MM.1S (cell line): ENCODE results near the gene LRIF1.

ENCODE experiments used
- DNase-seq: peaks from one replicate; pipeline ENCODE4 v3.0.0-alpha.2; 2015
- H2AFZ ChIP-seq: fragments of 300-600 bp; sonication (generic); 2 replicates; pipeline ENCODE4 v1.6.0; 2016; ENCODE audit warnings: antibody characterized with exemption, low read length
- H3F3A ChIP-seq: fragments of 300-600 bp; sonication (generic); 2 replicates; pipeline ENCODE4 v1.6.1; 2016; ENCODE audit warnings: mild to moderate bottlenecking, antibody characterized with exemption, low read length, moderate library complexity, mixed read lengths; ENCODE audit not compliant: insufficient read depth
- H3K27ac ChIP-seq: fragments of 300-600 bp; sonication (generic); 2 replicates; pipeline ENCODE4 v1.5.1; 2016; ENCODE audit warnings: mild to moderate bottlenecking, low read length
- H3K27me3 ChIP-seq: fragments of 300-600 bp; sonication (generic); replicated peaks from 2 replicates; pipeline ENCODE4 v1.6.0; 2016; ENCODE audit warnings: low read length; ENCODE audit not compliant: insufficient read depth
- H3K36me3 ChIP-seq: fragments of 300-600 bp; sonication (generic); replicated peaks from 2 replicates; pipeline ENCODE4 v1.6.1; 2016; ENCODE audit warnings: mild to moderate bottlenecking, low read length, mixed read lengths; ENCODE audit not compliant: insufficient read depth
- H3K4me1 ChIP-seq: fragments of 300-600 bp; sonication (generic); 2 replicates; pipeline ENCODE4 v1.6.1; 2016; ENCODE audit warnings: low read length, mixed read lengths
- H3K4me2 ChIP-seq: fragments of 300-600 bp; sonication (generic); 2 replicates; pipeline ENCODE4 v1.6.0; 2016; ENCODE audit warnings: low read depth, low read length
- H3K4me3 ChIP-seq: fragments of 300-600 bp; sonication (generic); 2 replicates; pipeline ENCODE4 v1.5.1; 2016; ENCODE audit warnings: low read length, mixed read lengths
- H3K79me2 ChIP-seq: fragments of 300-600 bp; sonication (generic); 2 replicates; pipeline ENCODE4 v1.6.1; 2016; ENCODE audit warnings: mixed run types, low read length, mixed read lengths
- H3K9ac ChIP-seq: fragments of 300-600 bp; sonication (generic); 2 replicates; pipeline ENCODE4 v1.6.1; 2016; ENCODE audit warnings: low read length, mixed read lengths
- H3K9me2 ChIP-seq: fragments of 300-600 bp; sonication (generic); replicated peaks from 2 replicates; pipeline ENCODE4 v1.6.1; 2016; ENCODE audit warnings: mild to moderate bottlenecking, low read length, mixed read lengths; ENCODE audit not compliant: insufficient read depth
- H3K9me3 ChIP-seq: fragments of 300-600 bp; sonication (generic); replicated peaks from 2 replicates; pipeline ENCODE4 v1.6.1; 2016; ENCODE audit warnings: mild to moderate bottlenecking, low read length, mixed read lengths; ENCODE audit not compliant: insufficient read depth
- H4K20me1 ChIP-seq: fragments of 300-600 bp; sonication (generic); 2 replicates; pipeline ENCODE4 v1.6.1; 2016; ENCODE audit warnings: mild to moderate bottlenecking, low read length, moderate library complexity, mixed read lengths; ENCODE audit not compliant: insufficient read depth
- CTCF ChIP-seq: fragments of 300-600 bp; sonication (generic); IDR thresholded peaks from 2 replicates; pipeline ENCODE4 v1.5.1; 2016; ENCODE audit warnings: antibody characterized with exemption, low read length, mixed read lengths
- EZH2 ChIP-seq: fragments of 300-600 bp; sonication (generic); optimal IDR thresholded peaks from 2 replicates; pipeline ENCODE3; 2017; ENCODE audit warnings: low read depth, mild to moderate bottlenecking, antibody characterized with exemption, low read length, mixed read lengths
- EZH2phosphoT487 ChIP-seq: fragments of 300-600 bp; sonication (generic); IDR thresholded peaks from 2 replicates; pipeline ENCODE4 v1.6.1; 2018; ENCODE audit warnings: antibody characterized with exemption, low read length

Gene LRIF1

GRCh38 chr1:110982320-110982719, 18.6 kb upstream of the LRIF1 start:
- H2AFZ ChIP-seq: no peak overlapping the region
- no peak overlapping the region for H3K27ac ChIP-seq
- no peaks in the 10 kb centered on the region for H3K27me3 ChIP-seq
- H4K20me1 ChIP-seq: no peaks in the 10 kb centered on the region
- H3F3A ChIP-seq: no peaks in the 10 kb centered on the region
- no peak overlapping the region for H3K4me3 ChIP-seq
- H3K9ac ChIP-seq: no peak overlapping the region
- no peaks in the 10 kb centered on the region for H3K4me1 ChIP-seq
- H3K79me2 ChIP-seq: no peaks in the 10 kb centered on the region
- no peaks in the 10 kb centered on the region for H3K9me3 ChIP-seq
- no peak overlapping the region for H3K4me2 ChIP-seq
- TF ChIP-seq EZH2phosphoT487 (no peak), EZH2 (no peak), CTCF (no peak)
- no peaks in the 10 kb centered on the region for H3K9me2 ChIP-seq
- H3K36me3 ChIP-seq: no peaks in the 10 kb centered on the region
- no peak for DNase-seq

- Histone ChIP-seq H4K20me1 (no peaks in the 10 kb centered on the region), H3F3A (no peaks in the 10 kb centered on the region), H3K27me3 (no peaks in the 10 kb centered on the region), H3K9ac (no peak overlapping the region), H3K9me3 (no peaks in the 10 kb centered on the region), H2AFZ (no peak overlapping the region), H3K36me3 (no peaks in the 10 kb centered on the region), H3K4me3 (no peak overlapping the region), H3K9me2 (no peaks in the 10 kb centered on the region), H3K27ac (no peak overlapping the region), H3K4me1 (no peaks in the 10 kb centered on the region), H3K4me2 (no peak overlapping the region), H3K79me2 (no peaks in the 10 kb centered on the region)
- no peak for TF ChIP-seq EZH2
- TF ChIP-seq CTCF: no peak
- TF ChIP-seq EZH2phosphoT487: no peak
- no peak for DNase-seq
Measured at GRCh38 chr1:110979154-110979553, 15.4 kb upstream of the LRIF1 start.

- no peaks in the 10 kb centered on the region for H3K27me3 ChIP-seq
- TF ChIP-seq CTCF (no peak), EZH2phosphoT487 (no peak), EZH2 (no peak)
- no peak overlapping the region for H3K4me2 ChIP-seq
- no peak for DNase-seq
- no peaks in the 10 kb centered on the region for H3F3A ChIP-seq
- H3K4me1 ChIP-seq: no peaks in the 10 kb centered on the region
- no peaks in the 10 kb centered on the region for H3K9me3 ChIP-seq
- no peaks in the 10 kb centered on the region for H3K9me2 ChIP-seq
- H3K4me3 ChIP-seq: no peak overlapping the region
- H3K36me3 ChIP-seq: no peaks in the 10 kb centered on the region
- no peak overlapping the region for H3K27ac ChIP-seq
- no peak overlapping the region for H3K9ac ChIP-seq
- no peak overlapping the region for H2AFZ ChIP-seq
- H3K79me2 ChIP-seq: no peaks in the 10 kb centered on the region
- no peaks in the 10 kb centered on the region for H4K20me1 ChIP-seq
Measured at GRCh38 chr1:110976089-110976488, 12.4 kb upstream of the LRIF1 start.
